Stimulated activated CD4-positive, alpha-beta T cell treated with anti-CD3 and anti-CD28 coated beads, Interleukin-4, amount 100 ng/mL, for 48 hours (primary cell): Measurements from ENCODE around the gene ASPRV1.

Source experiments
- DNase-seq, 2 donors: peaks; one replicate each; pipeline ENCODE4 v3.0.0-alpha.2; 2020; ENCODE audit warnings: low read depth in 2 of 2

ASPRV1 gene

DNA sequence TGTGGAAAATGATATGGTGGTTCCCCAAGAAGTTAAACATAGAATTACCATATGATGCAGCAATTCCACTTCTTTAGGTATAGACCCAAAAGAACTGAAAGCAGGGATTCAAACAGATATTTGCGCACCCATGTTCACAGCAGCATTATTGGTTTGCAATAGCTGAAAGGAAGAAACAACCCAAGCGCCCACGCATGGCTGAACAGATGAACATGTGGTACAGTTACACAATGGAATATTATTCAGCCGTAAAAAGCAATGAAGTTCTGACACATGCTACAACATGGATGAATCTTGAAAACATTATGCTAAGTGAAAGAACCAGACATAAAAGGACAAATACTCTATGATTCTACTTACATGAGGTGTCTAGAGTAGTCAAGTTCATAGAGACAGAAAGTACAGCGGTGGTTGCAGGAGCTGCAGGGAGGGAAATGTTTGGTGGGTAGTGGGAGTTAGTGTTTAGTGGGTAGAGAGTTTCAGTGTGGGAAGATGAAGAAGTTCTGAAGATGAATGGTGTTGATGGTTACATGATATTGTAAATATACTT is 26.7 kb upstream of the ASPRV1 start:
- DNase-seq: no peak

DNA sequence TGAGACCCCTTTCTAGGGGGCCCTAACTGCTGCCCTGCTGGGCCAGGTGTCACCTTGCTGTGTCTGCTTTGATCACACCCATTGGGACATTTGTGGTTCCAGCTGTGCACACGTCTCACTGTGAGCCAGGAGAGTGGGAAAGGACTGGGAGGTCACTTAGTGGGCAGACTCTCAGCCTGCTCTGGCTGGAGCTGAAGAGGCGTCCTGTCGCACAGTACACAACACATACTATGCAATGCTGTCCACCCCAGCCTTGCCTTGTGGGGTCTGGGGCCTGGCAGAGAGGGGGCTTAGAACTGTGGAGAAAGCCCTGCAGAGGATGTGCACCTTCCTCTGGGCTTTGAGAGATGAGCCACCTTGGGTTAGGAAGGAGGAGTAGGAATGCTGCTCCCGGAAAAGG is 25.3 kb upstream of the ASPRV1 start:
- no peak for DNase-seq

DNA sequence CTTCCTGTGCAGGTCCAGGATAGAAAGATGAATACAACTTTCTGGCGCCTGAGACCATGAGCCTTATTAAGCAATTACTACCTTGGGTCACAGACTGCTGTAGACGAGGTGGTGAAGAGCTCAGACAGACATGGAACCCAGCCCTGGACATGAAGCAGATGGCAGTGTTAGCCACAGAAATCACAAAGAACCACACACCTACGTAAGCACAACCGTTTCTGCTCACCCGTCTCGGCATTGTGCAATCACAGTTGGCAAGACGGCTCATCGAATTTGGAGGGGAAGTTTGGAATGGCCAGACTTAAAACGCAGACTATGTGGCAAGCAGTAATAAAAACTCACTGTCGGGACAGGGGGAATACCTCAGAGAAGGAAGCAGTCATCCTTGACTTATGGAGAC is 24.3 kb upstream of the ASPRV1 start:
- no peak for DNase-seq

- DNase-seq: no peak
Observed at GRCh38 chr2:69985216-69985615, 23.8 kb upstream of the ASPRV1 start.

GRCh38 chr2:69983392-69983966 is 22.0 kb upstream of the ASPRV1 start:
- DNase-seq: no peak

GRCh38 chr2:69979902-69980807 is 18.7 kb upstream of the ASPRV1 start:
- no peak for DNase-seq

- no peak for DNase-seq
Observed at GRCh38 chr2:69977906-69978482, 16.6 kb upstream of the ASPRV1 start.

DNA sequence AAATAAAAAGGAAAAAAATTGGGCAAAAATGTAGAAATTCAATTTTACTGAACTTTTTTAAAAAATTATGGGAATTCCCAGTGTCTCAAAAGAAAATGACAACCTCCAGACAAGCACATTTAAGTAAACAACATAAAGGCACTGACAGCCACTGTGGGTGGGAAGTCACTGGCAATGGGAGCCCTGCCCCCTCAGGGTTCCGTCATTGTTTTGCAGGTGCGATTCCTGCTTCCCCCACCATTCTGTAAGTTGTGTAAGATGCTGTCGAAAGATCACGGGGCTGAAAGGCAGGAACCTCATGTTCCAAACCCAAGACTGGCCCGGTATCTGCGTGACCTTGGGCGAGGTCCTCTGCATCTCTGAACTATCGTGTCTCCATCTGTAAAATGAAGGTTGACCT is 15.8 kb upstream of the ASPRV1 start:
- no peak for DNase-seq

GRCh38 chr2:69975853-69976462 is 14.5 kb upstream of the ASPRV1 start:
- no peak for DNase-seq

GRCh38 chr2:69975136-69975852 is 13.9 kb upstream of the ASPRV1 start:
- DNase-seq: no peak

- no peak for DNase-seq
Observed at GRCh38 chr2:69973335-69973735, 11.9 kb upstream of the ASPRV1 start.

GRCh38 chr2:69972822-69973221 is 11.4 kb upstream of the ASPRV1 start:
- DNase-seq: no peak

DNA sequence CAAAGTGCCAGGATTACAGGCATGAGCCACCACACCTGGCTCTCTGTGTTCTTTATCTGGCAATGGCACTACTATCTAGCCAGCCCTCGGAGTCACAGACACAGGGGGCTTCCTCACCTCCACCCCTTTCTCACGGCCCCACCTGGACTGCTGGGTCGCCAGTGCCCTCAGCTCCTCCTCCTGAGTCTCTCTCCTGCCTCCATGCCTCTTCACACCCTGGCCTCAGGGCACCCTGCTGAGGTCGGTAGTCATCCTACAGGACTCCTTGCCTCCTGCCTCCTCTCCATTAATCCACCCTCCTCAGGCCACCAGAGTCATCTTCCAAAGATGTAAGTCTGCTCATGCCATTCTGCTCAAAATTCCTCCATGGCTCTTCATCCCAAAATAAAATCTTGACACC is 8.6 kb upstream of the ASPRV1 start:
- no peak for DNase-seq

- DNase-seq: no peak
Observed at GRCh38 chr2:69969126-69969983, 7.9 kb upstream of the ASPRV1 start.

DNA sequence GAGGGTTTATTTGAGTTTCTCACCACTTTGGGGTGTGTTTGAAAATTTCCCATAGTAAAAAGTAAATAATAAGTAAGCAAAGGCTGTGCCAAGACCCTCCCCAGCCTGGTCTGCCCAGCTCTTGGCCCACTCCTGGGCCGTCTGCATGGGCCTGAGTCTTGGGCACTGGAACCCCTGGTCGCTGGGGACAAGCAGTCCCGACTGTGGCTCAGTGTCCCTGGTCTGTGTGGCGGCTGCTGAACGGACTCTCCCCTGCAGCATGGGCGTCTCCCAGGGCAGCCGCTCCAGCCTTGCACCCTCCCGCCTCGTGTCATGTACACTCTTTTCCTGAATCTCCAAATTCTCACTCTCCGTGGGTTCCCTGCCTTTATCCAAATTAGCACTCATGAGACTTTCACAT is 7.2 kb upstream of the ASPRV1 start:
- DNase-seq: no peak

- DNase-seq: no peak
Observed at GRCh38 chr2:69966496-69966895, 5.1 kb upstream of the ASPRV1 start.

- no peak for DNase-seq
Observed at GRCh38 chr2:69965756-69966445, 4.5 kb upstream of the ASPRV1 start.

DNA sequence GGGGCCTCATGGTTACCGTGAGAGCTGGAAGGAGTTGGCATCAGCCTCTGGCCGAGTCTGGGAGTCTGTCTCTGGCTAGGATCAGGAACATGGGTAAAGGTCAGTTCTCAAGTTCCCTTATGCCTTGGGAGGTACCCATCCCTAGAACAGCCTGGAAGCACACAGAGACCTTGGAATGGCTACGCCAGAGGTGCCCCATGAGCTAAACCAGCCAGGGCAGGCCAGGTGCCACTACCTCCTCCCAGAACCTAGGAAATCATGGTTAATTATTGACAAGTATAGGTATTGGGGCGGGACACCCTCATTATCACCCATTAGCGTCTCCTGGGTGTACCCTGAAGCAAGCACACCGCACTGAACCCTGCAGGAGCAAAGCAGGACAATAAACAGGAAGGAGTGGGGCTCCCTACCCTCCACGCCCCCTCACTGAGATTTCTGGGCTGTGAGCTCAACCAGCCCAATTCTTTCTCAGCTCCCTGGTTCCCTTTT is 3.0 kb upstream of the ASPRV1 start:
- DNase-seq: no peak

- no peak for DNase-seq
Observed at GRCh38 chr2:69962986-69963730, 1.7 kb upstream of the ASPRV1 start.
